IgD-negative memory B cell (primary cell): Measurements from ENCODE around the gene RASD1. TPM values are rescaled to one million over a fixed set of nuclear protein-coding genes. Genes with fewer than 3 reads are reported as not detected.

ENCODE experiments used
- H3K27ac Mint-ChIP-seq, 3 donors: one replicate each; pipeline ENCODE4 v1.8.0; 2020 to 2022; ENCODE audit warnings: mild to moderate bottlenecking in 3 of 3, mixed read lengths in 3 of 3, moderate library complexity in 1 of 3
- H3K27me3 Mint-ChIP-seq: one replicate; pipeline ENCODE4 v1.8.0; 2021; ENCODE audit warnings: mixed read lengths
- H3K36me3 Mint-ChIP-seq: one replicate; pipeline ENCODE4 v1.8.0; 2020; ENCODE audit warnings: mild to moderate bottlenecking, mixed read lengths
- H3K4me1 Mint-ChIP-seq, 3 donors: one replicate each; pipeline ENCODE4 v1.8.0; 2020 to 2022; ENCODE audit warnings: mixed read lengths in 3 of 3, mild to moderate bottlenecking in 1 of 3
- H3K4me3 Mint-ChIP-seq, 4 donors: one replicate each; pipeline ENCODE4 v1.8.0; 2020 to 2022; ENCODE audit warnings: mild to moderate bottlenecking in 4 of 4, mixed read lengths in 4 of 4, moderate library complexity in 3 of 4
- H3K9me3 Mint-ChIP-seq, 3 donors: one replicate each; pipeline ENCODE4 v1.8.0; 2020 to 2021; ENCODE audit warnings: mixed read lengths in 3 of 3, mild to moderate bottlenecking in 1 of 3
- polyA plus RNA-seq: library from polyadenylated mRNA; unstranded; fragments of 300-500 nt; fragmentation: Illumina TruSeq; gene quantifications from one replicate; pipeline ENCODE4 v1.2.3, GENCODE V29; 2021

Gene RASD1
- polyA plus RNA-seq, 1 donor from 2014 or later = 0.73 TPM

DNA sequence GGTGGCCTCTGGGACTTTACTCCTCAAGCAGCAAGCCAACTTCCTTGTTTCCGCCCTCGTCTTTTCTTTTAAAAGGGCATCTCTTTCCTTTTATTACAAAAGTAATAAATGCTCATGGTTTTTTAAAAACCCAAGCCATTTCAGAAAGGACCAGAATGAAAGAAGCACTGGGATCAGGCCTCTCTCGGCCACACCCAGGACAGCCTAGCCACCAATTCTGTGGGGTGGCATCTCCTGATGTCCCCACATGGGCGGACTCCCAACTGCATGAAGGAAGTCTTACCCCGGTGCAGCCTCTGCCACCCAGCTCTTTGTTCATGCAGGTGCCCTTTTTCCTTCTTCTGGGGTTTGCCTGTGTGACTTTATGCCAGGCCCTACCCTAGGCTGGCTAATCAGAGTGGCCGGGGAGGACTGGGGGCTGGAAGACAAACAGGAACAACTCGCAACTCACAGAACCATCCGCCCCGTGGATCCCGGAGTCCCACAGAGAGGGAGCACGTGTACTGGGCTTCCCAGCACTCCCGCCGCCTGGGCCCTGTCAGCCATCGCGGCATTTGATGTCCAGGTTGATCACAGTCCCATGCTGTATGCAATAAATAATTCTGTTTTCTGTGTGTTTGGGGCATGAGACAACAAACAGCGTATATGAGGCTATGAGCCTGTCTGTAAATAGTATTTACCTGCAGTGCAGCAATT is 2.6 kb upstream of the RASD1 start:
- no peak overlapping the region for H3K4me3 Mint-ChIP-seq
- peaks cover 16% of the 10 kb centered on the region for H3K27me3 Mint-ChIP-seq
- H3K4me1 Mint-ChIP-seq = peaks cover 0 to 9% (median 6%) of the 10 kb centered on the region in 3 donors
- no peak overlapping the region for H3K27ac Mint-ChIP-seq
- H3K9me3 Mint-ChIP-seq = no peaks in the 10 kb centered on the region
- H3K36me3 Mint-ChIP-seq = no peaks in the 10 kb centered on the region

DNA sequence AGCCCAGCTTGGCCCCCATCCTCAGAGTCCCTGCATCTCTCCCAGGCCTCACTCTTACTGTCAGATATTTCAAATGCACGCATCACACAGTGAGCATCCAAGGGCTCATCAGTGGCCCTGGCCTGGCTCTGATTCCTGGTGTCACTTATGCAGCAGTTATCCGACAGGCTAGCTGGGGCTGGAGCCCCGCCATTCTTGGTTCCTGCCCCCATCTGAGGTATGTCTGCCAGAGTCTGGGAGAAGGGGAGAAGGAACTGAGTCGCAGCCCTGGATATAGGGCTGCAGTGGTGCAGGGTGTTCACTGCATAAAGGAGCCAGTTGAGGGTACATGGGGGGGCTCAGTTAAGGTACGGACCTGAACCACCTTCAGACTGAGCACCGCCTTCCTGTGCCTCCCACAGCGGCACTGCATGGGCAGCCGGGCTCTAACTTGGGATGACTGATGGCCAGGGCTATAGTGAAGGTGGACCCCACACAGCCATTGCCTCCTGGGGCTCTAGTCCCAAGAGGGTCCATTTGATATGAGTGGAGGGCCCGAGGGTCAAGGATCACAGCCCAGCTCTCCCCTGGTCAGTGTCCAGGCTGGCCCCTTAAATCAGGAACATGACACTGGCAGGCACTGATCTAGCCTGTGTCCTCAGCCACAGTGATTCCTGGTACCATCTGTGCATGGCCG is 1.8 kb upstream of the RASD1 start:
- Mint-ChIP-seq H3K4me3 (peak overlapping the region in 2 of 4 donors; percentile 1 to 26), H3K27ac (no peak overlapping the region), H3K27me3 (peaks cover 16% of the 10 kb centered on the region), H3K36me3 (no peaks in the 10 kb centered on the region), H3K9me3 (no peaks in the 10 kb centered on the region), H3K4me1 (peaks cover 0 to 9% (median 6%) of the 10 kb centered on the region in 3 donors)

DNA sequence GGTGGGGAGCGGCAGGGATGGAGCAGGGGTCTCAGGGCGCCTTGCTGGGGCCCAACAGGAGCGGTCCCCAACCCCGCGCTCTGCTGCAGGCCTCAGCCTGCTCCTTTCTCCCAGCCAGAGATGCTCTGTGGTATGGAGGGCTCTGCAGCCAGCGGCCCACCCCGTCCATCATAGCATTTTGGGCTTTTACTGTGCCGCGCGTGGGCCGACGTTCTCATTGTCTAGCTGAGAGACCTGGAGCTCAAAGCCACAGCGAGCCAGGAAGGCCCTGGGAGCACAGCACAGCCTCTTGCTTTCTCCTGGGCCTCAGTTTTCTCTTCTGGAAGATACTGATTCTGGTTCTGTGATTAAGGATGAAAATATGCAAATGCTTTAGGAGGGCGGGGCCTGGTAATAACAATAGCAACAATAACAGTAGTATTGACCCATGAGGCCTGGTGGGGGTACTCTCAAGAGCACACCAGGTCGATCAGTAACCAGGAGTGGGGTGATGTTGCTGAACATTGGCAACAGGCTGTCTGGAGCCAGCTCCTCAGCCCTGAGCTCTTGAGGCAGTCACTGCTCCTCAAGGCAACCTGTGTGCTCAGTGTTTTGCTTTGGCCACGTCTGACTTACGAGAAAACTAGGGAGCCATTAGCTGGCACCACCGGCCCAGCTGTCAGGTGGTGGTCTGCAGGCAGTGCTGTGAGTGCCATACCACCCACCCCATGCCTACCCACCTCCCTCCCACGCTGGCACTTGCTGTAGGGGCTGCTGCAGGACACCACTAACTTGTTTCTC is 1.1 kb upstream of the RASD1 start:
- H3K4me1 Mint-ChIP-seq = peaks cover 0 to 9% (median 6%) of the 10 kb centered on the region in 3 donors
- no peak overlapping the region for H3K27ac Mint-ChIP-seq

GRCh38 chr17:17495536-17496188 is 533 bp downstream of the RASD1 start:
- Mint-ChIP-seq H3K36me3 (no peaks in the 10 kb centered on the region), H3K27me3 (peaks cover 16% of the 10 kb centered on the region), H3K9me3 (no peaks in the 10 kb centered on the region), H3K27ac (no peak overlapping the region), H3K4me1 (peaks cover 0 to 9% (median 8%) of the 10 kb centered on the region in 3 donors), H3K4me3 (peak overlapping the region; percentile 77 to 95 (median 85))

More for the DNA sequence above, 1.1 kb upstream of the RASD1 start:
- peaks cover 16% of the 10 kb centered on the region for H3K27me3 Mint-ChIP-seq
- H3K4me3 Mint-ChIP-seq = peak overlapping the region; percentile 33 to 87 (median 56)
- H3K9me3 Mint-ChIP-seq = no peaks in the 10 kb centered on the region
- no peaks in the 10 kb centered on the region for H3K36me3 Mint-ChIP-seq

DNA sequence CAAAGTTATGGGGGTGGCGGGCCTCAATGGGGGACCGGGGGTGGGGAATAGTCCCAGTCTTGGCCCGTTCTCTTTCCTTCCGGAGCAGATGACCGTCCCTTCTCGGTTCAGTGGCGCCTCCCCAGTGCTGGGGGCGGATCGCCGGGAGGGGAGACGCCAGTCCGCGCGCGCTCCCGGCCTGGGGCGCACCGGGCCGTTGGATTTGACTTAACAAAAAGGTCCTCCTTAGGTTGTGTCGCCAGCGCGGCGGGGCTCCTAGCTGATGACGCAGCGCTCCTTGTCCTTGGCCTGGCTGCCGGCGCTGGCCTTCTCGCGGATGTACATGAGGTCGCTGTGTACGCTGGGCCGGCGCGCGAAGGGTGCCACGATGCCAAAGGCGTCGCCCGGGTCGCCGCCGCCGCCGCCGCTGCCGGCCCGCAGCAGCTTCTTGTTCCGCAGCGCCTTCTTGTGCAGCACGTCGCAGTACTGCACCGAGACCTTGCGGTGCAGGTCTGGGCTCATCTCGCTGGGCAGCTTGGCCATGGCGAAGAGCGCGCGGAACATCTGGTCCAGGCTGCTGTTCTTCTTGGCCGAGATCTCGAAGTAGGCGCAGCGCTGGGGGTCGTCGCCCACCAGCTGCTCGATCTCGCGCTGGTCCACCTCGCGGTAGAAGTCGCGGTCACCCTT is 1.2 kb downstream of the RASD1 start:
- H3K27ac Mint-ChIP-seq = peak overlapping the region in 1 of 3 donors; percentile 67
- peak overlapping the region; percentile 77 to 95 (median 82) for H3K4me3 Mint-ChIP-seq
- H3K36me3 Mint-ChIP-seq = no peaks in the 10 kb centered on the region
- peaks cover 0 to 9% (median 8%) of the 10 kb centered on the region in 3 donors for H3K4me1 Mint-ChIP-seq
- peaks cover 16% of the 10 kb centered on the region for H3K27me3 Mint-ChIP-seq
- no peaks in the 10 kb centered on the region for H3K9me3 Mint-ChIP-seq

- H3K9me3 Mint-ChIP-seq = no peaks in the 10 kb centered on the region
- H3K4me3 Mint-ChIP-seq = peak overlapping the region; percentile 51 to 83 (median 70)
- H3K4me1 Mint-ChIP-seq = peaks cover 0 to 9% (median 8%) of the 10 kb centered on the region in 3 donors
- peaks cover 16% of the 10 kb centered on the region for H3K27me3 Mint-ChIP-seq
- H3K36me3 Mint-ChIP-seq = no peaks in the 10 kb centered on the region
- H3K27ac Mint-ChIP-seq = no peak overlapping the region
Measured at GRCh38 chr17:17494499-17494869, 1.7 kb downstream of the RASD1 start.

GRCh38 chr17:17493986-17494466 is 2.2 kb downstream of the RASD1 start:
- H3K9me3 Mint-ChIP-seq = no peaks in the 10 kb centered on the region

DNA sequence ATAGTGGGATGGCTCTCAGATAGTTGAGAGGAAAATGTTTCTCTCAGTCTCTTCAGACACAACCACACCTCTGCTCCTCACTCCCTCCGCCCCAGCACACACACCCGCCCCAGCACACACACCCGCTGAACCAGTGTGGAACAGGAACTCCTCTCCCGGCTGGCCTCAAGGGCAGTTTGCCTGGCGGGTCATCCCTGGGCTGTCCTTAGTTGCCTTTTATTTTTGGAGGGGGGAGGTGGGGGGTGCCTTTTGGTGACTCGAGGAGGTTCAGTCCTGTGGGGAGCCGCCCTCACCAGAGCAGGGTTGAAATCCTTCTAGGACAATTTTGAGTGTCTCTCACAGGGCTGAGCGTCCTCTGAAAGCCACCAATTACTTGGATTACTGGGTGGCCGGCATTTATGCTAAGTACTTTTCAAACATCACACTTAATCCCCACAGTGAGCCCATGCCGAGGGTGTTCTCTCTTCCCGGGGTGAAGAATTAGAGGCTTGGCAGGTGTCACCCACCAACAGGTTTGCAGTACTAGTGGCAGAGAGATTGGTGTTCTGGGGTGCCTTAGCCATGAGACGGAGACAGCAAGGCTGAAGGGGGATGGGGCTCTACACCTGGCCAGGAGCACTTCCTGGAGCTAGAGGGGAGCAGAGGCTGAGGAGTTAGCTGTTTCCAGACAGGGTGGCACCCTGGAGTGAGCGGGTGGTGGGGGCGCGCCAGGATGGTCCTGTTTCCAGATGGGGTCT is 2.8 kb downstream of the RASD1 start:
- no peaks in the 10 kb centered on the region for H3K36me3 Mint-ChIP-seq
- no peaks in the 10 kb centered on the region for H3K9me3 Mint-ChIP-seq
- H3K4me1 Mint-ChIP-seq = peaks cover 0 to 9% (median 8%) of the 10 kb centered on the region in 3 donors
- no peak overlapping the region for H3K27ac Mint-ChIP-seq
- H3K4me3 Mint-ChIP-seq = peak overlapping the region in 1 of 4 donors; percentile 45
- peaks cover 16% of the 10 kb centered on the region for H3K27me3 Mint-ChIP-seq

More at GRCh38 chr17:17493986-17494466, 2.2 kb downstream of the RASD1 start:
- H3K27me3 Mint-ChIP-seq = peaks cover 16% of the 10 kb centered on the region
- no peak overlapping the region for H3K27ac Mint-ChIP-seq
- peak overlapping the region in 2 of 4 donors; percentile 67 to 74 for H3K4me3 Mint-ChIP-seq
- peaks cover 0 to 9% (median 8%) of the 10 kb centered on the region in 3 donors for H3K4me1 Mint-ChIP-seq
- no peaks in the 10 kb centered on the region for H3K36me3 Mint-ChIP-seq

DNA sequence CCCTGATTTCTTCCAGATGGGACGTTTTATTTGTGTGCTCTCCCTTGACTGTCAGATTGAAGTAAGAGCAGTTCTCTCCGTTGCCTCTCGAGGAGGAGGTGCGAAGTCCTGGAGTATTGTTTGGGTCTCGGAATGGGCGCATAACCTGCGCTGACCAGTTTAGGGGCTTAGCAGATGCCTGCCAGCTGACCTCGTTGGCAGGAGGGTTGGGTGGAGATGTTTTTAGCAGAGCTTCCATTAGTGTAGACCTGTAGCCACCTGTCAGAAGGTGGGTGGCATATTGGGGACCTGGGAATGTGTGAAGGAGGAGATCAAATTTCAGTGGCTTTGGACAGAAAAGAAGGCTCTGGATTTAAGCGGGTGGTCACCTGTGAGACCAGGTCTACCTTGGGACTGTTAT is 3.6 kb downstream of the RASD1 start:
- Mint-ChIP-seq H3K9me3 (no peaks in the 10 kb centered on the region), H3K27ac (peak overlapping the region in 1 of 3 donors; percentile 59), H3K36me3 (peaks cover 2% of the 10 kb centered on the region), H3K4me1 (peaks cover 0 to 8% (median 7%) of the 10 kb centered on the region in 3 donors), H3K27me3 (peaks cover 14% of the 10 kb centered on the region), H3K4me3 (no peak overlapping the region)

GRCh38 chr17:17492085-17492484 is 4.1 kb downstream of the RASD1 start:
- H3K9me3 Mint-ChIP-seq = no peaks in the 10 kb centered on the region
- H3K27me3 Mint-ChIP-seq = peaks cover 14% of the 10 kb centered on the region
- no peak overlapping the region for H3K4me3 Mint-ChIP-seq
- H3K36me3 Mint-ChIP-seq = peaks cover 2% of the 10 kb centered on the region
- peaks cover 0 to 8% (median 7%) of the 10 kb centered on the region in 3 donors for H3K4me1 Mint-ChIP-seq
- no peak overlapping the region for H3K27ac Mint-ChIP-seq

- Mint-ChIP-seq H3K27ac (peak overlapping the region in 1 of 3 donors; percentile 40), H3K4me1 (peaks cover 0 to 8% (median 7%) of the 10 kb centered on the region in 3 donors), H3K36me3 (peaks cover 2% of the 10 kb centered on the region), H3K27me3 (peaks cover 14% of the 10 kb centered on the region), H3K4me3 (no peak overlapping the region), H3K9me3 (no peaks in the 10 kb centered on the region)
Measured at GRCh38 chr17:17491546-17491988, 4.6 kb downstream of the RASD1 start.

- Mint-ChIP-seq H3K36me3 (peaks cover 2% of the 10 kb centered on the region), H3K4me3 (no peak overlapping the region), H3K4me1 (peaks cover 0 to 8% (median 7%) of the 10 kb centered on the region in 3 donors), H3K9me3 (no peaks in the 10 kb centered on the region), H3K27me3 (peaks cover 14% of the 10 kb centered on the region), H3K27ac (no peak overlapping the region)
Measured at GRCh38 chr17:17491031-17491471, 5.1 kb downstream of the RASD1 start.

DNA sequence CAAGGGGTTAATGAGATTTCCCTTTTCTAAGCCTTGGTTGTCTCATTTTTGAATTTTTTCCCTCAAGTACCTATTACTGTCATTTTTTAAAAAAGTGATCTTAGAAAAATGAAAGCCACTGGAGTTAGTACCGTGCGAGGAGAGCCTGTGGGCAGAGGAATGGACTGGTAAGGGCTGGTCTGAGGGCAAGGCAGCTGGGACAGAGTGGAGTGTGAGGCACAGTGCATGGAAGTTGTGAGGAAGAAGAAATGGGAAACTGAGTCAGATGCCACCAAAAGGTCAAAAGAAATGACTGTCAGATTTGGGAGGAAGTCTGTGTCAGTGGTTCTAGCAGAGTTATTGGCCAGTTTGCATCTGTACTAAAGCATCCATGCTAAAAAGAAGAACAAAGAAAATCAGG is 8.2 kb downstream of the RASD1 start:
- peaks cover 4% of the 10 kb centered on the region for H3K36me3 Mint-ChIP-seq
- peaks cover 0 to 3% (median 1%) of the 10 kb centered on the region in 3 donors for H3K4me1 Mint-ChIP-seq
- no peaks in the 10 kb centered on the region for H3K27me3 Mint-ChIP-seq
- H3K4me3 Mint-ChIP-seq = no peak overlapping the region
- H3K9me3 Mint-ChIP-seq = no peaks in the 10 kb centered on the region
- H3K27ac Mint-ChIP-seq = no peak overlapping the region
